Activated T-cell treated with anti-CD3 and anti-CD28 coated beads, Interleukin-2, amount 50 U/mL, for 1 hour (primary cell): Measurements from ENCODE around the gene MEF2C.
"Not testable (repeated sequence)": the region's sequence is repeated elsewhere in the genome, so short reads cannot be mapped to it uniquely, and the experiment has no call there.

ENCODE experiments used
- DNase-seq: peaks from one replicate; pipeline ENCODE4 v3.0.0-alpha.2; 2020

MEF2C gene

DNA sequence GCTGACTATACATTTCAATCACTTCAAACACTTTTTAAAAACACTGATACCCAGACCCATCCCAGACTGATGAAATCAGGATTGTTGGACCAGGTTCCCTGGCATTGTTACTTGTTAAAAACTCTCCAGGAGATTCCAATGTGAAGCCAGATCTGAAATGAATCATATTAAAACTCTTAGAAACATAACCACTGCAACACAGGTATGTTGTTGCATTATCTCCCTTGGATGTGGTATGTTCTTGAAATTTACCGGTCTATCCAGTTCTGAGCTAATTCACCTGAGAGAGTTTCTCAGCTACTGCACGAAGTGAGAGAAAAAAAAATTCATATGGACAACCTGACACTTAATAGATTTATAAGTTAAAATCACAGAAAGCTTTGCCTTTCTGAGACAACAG, 21.8 kb downstream of the MEF2C start:
- no peak for DNase-seq

DNA sequence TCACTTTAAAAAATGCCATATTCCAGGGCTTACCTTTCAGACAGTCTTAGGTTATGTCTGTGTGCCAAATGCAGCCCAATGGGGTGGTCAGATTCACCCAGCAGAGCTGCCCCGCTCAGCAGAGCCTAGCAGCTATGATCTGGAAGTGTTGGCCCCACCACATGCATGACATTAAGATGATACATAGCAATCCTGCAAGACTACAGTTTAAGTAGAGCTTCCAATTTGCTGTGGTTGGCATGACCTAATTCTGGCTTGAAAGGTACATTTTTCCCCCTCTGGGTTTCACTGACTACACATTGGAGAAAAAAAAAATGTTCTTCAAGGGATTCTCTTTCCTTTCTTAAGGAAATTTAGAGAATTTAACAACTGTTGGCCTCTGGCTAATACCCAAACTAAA, 22.5 kb downstream of the MEF2C start:
- DNase-seq, result no peak

DNA sequence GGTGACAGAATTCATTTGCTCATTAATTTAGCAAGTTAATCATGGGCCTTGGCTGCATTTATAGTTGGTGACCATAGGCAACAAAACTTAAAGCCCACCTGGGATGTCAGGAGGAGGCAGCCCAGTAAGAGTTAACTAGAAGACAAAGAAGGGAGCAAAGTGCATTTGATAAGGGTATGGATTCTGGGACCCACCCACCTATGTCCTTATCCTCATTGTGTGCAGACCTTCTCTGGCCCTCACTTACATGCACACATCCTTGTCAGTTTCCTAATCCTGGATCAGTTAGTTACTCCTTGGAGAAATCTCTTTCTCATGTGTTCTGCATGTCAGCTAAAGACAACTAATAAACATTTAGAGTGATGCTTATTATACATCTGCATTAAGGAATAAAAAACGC, 24.6 kb downstream of the MEF2C start:
- no peak for DNase-seq

DNA sequence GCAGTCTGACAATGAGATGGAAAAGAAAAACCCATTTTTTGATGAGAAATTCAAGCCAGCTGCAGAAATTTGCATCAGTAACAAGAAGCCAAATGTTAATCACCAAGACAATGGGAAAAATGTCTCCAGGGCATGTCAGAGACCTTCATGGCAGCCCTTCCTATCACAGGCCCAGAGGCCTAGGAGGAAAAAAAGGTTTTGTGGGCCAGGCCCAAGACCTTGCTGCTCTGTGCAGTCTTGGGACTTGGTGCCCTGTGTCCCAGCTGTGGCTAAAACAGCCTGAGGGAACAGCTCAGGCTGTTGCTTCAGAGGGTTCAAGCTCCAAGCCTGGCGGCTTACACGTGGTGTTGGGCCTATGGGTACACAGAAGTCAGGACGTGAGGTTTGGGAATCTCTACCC, 26.6 kb downstream of the MEF2C start:
- DNase-seq, result not testable (repeated sequence)

DNA sequence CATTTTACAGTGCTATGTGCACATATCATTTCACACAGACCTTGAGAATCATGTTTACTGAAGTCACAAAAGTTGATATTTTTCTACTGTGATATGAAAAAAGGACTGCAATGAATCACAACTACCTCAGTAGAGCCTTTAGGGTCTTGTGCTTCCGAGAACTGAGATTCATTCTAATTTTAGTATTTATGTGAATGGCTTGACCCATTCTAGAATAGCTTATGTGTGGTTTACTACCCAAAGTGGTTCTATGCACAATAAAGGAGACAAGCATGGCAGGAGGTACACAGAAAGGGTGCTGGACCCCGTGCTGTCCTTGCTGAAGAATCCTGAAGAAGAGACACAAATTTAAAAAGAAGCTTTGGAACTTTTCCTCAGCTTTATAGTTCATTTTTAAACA, 28.2 kb downstream of the MEF2C start:
- DNase-seq, result no peak

DNA sequence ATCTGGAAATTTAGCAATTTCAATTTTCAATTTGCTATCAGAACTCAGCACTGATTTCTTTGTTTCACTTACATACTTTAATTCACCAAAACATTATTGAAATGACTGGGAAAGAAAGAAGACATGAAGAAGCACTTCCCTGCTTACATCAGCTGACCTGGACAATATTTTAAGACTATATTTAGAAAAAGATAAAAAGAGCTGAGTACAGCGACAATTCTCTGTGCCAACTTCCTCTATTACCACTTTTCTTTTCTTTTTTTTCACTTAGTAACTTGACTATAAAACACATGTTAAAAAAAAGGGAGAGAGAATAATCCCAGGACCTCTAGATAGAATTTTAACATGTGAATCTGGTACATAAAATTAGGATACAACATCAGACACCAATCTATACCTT, 35.6 kb downstream of the MEF2C start:
- no peak for DNase-seq

DNA sequence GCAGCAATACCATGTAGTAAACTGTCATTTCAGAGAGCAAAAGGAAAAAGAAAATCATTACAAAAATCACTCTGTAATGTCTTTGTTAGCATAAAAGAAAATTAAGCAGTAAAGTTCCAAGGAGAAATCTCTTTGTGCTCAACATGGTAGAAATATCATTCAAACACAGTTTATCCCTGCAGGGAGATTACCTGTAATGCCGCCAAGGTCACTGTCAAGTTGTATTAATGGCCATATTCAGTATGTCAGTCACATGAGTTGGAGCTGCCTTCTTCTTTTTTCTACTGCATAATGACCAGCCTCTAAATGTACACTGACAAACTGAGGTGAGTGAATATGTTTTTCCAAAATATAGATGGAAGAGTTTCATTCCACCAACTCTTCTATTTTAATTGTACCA, 36.5 kb downstream of the MEF2C start:
- DNase-seq, result no peak

DNA sequence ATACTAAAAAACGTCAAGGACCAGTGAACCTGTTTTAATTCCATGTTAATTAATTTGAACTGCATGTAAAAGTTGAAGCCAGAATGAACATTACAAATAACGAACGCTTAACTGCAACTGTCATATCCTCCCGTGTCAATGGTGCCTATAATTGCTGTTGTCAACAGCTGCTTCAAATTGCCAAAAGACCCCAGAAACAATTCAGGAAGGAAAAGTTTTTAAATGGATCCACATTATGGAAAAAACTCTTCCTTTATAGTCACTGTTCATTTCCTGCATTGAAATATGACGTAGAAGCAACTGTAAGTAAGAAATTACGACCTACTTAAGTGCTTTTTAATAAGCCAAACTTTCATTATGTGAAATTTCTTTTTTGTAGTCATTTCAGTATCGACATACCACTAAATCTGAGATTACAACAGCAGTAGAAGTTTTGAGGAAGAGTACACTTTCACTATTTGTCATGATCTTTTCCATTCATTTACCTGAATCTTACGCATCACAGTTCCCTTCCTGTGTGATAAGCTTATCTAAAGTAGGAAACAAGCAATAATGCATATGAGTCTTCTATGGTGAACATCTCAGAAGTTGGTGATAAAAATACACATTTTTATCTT, 37.8 kb downstream of the MEF2C start:
- DNase-seq, result no peak

DNA sequence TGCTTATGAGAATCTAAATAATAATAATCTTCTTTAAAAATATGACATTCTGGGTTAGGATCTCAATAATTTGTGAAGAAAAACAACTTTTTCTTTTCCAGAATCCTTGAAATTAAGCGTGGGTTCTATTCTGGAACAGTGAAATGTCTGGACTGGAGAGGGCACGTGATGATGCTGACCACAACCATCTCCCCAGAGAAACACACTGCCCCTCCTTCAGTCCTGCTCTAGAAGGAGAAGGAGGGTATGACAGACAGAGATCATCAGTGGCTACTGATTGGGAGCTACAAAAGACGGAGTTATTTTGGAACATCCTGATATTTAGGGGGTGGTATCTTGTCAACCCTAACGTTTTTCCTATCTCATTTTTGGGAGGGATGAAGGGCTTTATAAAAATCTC, 40.2 kb downstream of the MEF2C start:
- no peak for DNase-seq

DNA sequence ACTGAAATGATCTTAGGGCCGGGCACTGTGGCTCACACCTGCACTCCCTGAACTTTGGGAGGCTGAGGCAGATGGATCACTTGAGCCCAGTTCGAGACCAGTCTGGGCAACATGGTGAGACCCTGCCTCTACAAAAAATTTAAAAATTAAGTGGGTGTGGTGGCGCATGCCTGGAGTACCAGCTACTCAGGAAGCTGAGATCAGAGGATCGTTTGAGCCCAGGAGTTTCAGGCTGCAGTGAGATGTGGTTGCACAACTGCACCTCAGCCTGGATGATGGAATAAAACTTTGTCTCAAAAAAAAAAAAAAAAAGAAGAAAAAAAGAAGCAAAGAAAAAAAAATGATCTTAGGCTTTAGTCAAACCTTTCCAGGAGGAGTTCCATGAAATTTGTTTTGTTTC, 41.8 kb downstream of the MEF2C start:
- no peak for DNase-seq

DNA sequence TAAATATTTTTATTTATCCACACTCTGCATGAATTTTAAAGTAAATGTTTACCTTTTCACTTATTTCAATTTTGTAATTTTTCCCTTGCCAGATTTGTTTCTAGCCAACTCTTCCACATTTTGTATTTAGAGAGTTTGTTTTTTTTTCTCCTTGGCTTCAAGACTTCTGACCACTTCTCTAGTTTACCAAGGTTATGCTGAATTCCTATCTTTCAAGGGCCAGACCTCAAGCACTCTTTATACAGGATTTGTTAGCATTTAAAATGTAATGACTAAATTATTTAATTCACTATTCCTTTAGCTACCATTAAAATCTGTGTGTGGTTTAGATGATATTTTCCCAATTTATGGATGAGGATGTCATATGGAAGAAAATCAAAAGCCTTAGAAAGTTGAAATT, 42.5 kb downstream of the MEF2C start:
- no peak for DNase-seq

DNA sequence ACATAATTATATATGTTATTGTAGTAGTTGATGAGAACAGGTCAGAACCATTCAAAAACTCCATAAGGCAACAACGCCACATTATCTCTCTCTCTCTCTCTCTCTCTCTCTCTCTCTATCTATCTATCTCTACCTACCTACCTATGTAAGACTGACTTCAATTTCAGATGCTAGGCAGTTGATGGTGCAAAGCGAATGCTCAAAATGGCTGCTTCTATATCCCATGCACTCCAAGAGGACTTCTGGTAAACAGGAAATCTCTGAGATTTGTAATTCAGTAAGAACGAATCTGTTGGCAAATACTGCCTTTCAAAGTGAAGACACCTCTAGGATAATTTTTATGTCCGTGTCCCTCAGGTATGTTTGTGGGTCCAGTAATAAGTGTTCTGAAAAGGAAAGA, 43.7 kb downstream of the MEF2C start:
- DNase-seq, result no peak

DNA sequence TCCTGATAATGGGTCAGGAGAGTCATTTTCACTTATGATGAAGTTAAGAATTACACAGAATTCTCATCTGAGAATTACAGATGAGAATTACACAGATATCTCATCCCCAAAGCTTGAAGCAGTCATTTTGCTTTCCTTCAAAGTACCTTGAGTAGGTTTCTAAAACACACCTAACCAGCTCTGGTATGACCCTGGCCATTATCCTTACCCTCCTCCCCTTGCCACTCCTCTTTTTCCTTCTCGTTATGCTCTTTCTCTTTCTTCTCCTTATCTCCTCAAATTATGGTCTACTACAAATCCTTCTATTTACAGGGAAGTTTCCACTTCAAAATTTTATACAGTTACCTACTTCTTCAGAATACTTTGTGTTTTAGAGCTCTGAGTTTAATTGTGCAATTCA, 44.5 kb downstream of the MEF2C start:
- no peak for DNase-seq

DNA sequence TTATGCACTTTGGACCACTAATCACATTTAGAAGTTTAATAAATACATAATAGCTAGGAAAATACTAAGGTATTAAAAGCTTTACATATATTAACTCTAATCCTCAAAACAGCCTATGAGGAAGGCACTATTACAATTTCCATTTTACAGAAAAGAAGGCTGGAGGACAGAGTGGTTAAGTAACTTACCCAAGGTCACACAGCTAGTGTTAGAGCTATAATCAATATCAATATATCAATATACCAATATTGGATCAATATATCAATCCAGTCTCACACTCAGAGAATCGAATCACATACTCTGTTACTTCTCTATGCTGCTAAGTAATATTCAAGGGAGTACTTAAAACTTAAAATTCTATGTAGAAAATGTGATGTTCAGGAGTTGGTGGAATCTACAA, 45.2 kb downstream of the MEF2C start:
- DNase-seq, result no peak

DNA sequence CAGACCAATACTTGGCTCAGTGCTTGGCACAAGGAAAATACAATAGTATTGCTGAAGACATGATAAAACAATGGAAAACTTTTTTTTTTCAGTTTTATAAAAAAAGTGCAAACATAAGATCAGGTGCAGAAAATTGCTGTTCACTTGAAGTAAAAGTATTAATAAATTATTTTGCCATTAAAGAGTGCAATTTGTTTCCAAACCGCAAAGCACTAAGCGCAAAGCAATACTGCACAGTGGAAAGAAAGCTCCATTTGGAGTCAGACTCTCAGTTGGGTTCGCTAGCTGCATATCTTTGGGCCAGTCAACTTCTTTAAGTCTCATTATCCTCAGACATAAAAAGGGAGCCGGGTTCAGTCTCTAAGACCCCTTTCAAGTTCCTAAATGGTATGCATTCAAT, 45.8 kb downstream of the MEF2C start:
- DNase-seq, result no peak

DNA sequence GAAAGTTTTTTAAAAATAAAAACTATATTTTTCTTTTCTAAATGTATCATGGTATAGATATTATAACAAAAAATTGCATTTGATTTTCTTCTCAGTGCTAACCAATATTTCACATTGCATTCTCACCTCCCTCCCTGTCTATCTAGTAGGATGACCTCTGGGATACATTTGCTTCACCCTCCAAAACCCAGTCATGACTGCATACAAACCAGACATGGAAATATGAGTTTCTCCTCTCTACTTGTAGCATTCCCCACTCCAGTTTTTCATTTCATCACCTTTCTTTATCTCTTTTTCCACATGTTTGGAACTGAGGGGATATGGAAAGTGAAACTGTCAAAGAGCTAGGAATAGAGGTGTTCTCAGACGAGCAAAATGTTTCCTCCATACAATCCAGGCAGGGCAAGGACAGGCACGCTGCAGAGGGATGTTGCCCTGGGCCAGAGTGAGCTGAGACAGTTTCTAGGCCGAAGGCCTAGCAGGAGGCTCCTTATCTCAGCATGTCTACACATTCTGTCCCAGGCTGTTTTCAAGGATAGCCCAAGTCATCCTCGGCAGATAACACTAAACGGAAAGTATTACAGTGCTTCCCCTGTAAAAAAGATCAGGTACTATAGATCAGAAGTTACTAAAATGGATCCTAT, 46.7 kb downstream of the MEF2C start:
- no peak for DNase-seq

DNA sequence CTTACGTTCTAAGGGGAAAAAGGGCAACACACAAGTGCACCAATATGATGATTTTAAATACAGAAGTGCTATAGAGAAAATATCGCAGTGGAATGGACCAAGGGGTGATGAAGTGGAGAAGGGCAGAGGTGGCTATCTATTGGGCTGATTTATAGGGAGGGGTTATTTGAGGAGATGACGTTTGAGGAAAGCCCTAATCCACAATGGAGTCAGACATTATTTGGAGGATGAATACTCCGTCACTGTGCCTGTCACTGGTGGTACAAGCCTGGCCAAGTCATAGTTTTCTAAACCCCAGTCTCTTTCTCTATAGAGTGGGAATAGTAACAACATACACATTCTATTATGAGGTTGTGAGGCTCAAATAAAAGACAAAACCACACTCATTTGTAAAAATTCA, 48.5 kb downstream of the MEF2C start:
- no peak for DNase-seq

DNA sequence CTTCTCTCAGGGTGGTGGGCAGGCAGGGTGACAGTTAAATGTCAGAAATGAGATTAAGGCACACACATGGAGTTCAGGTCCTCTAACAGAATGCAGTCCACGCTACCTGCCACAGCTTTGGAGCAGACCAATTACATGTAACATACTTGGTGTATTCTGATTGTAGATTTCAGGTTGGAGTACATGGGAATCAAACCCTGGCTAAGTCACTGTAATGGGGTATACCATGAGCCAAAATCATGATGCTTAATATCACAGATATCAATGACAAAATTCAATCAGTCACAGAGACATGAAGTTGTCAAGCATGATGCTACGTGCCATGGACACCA, 48.9 kb downstream of the MEF2C start:
- no peak for DNase-seq

DNA sequence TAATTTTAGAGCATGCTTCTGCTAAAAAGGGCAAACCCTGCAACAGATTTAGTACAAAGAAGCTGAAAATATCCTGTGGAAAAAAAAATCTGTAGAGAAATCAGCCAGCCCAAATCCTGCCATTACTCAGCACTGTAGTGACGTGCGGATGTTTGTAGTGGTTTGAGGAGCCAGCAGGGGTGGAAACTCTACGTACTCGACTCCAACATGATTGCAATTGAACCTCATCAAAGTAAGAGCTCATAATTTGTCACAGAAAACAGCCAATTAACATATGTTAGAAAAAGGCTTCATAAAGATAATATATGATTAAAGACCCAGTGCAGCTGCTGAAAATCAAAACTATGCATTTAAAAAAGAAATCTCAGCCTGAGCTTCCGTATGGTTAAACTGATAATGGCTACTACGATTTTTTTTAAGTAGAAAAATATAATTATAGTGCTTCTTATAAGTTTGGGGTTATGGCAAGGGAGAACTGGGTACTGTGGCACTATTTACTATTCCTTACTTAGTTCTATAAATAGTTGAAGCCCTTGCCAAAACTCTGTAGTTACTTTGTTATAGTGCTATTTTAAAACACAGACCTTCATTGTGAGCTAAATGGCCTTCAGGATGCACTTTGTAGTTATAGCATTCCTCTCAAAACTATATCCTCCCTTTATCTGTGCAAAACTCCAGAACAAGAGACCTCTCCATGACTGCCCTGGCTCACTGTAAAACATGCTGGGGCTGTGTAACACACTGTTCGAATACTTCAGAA, 49.4 kb downstream of the MEF2C start:
- no peak for DNase-seq

DNA sequence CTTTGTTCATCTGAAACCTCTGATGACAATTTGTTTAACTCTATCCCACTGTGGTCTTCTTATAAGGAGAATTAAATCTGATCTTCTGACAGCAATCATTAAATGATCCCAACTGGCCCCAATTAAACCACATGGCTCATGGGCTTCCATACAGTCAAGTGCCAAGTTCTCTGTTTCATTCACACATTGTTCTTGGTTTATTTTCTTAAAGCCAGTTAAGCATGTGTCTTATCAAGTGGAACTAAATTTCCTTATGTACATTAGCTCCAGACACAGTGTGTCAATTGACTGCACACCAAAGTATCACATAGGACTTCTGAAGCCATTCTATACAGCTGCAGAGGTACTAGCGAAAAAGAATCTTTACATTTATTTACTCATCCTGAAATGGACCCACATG, 51.2 kb downstream of the MEF2C start:
- DNase-seq, result no peak

DNA sequence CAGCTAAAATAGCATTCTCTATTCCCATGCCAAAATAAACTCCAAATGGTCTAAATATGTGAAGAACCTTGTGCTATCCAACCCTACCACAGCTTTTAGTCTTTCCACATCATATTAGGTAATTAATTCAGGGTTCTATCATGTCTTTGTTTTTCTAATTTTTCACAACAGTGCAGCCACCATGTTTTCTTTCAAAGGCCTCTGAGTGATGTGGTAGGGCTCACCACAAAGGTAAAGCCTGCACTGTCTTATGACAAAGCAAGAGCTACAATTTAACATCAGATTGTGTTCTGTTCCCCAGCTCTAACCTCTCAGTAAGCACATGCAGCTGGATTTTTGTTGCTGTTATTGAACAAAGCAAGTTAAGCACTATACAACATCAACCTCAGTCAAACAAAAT, 52.4 kb downstream of the MEF2C start:
- no peak for DNase-seq

DNA sequence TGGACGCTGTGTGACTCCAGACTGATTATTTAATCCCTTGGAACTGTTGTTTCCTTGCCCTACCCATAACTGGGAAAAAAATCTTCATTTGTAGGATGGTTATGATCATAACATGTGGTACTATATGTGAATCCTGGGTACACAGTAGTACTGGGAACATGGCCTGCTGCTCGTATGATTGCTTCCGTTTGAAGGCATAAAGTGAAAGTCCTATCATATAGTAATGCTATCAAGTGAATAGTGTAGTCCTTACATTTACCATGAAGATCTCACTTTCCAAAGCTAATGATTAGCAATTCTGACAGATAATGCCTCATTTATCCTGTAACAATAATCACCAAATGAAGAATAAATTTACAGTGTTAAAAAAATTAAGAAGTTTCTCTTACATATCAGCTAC, 53.2 kb downstream of the MEF2C start:
- no peak for DNase-seq

DNA sequence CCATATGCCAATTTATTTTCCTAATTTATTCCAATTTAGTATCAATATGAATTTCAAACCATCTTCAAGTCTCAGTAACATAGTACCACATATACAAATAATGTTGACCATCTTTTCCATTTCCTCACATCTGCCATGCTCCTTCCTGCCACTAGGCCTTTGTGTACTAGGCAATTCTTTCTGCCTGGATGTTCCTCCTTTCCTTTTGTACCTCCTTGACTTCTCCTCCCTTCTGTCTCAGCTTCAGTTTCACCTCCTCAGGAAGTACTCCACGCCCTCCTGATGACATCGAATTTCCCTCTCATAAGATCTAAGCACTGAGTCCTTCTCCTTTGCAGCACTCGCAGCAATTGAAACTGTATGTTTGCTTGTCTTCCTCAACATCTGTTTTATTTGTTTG, 53.9 kb downstream of the MEF2C start:
- no peak for DNase-seq

DNA sequence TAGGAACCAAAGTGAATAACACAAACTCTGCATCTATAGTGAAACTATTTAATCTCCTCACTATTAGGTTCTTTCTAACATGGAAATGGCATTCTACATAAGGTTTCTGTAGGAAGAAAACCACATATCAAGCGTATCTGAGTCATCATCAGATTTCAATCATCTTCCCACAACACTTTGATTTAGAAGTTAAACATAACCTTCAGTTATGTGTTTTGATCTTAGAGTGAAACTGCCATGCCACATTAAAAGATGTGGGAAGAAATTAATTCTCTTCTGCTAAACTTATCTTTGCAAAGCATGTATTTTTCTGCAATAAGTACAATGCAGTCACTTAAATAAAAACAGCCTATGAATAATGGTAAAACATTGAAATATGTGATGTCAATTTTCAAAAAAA, 55.0 kb downstream of the MEF2C start:
- no peak for DNase-seq
